HepG2 (cell line): Measurements from ENCODE around the gene ME3. TPM values are rescaled to one million over a fixed set of nuclear protein-coding genes. Genes with fewer than 3 reads are reported as not detected.
A peak's percentile ranks its signal among the peaks of the same experiment; 100 is the strongest.

Source experiments
- ASH2L ChIP-seq: fragments of 300-600, 200-600 bp; sonication (generic); IDR thresholded peaks from 2 replicates; pipeline ENCODE4 v1.7.0; 2017; ENCODE audit warnings: low read depth, mild to moderate bottlenecking, moderate library complexity, mixed read lengths, low read length; ENCODE audit not compliant: insufficient read length
- FOXO1 ChIP-seq: sonication (generic); formaldehyde crosslinking; IDR thresholded peaks from 2 replicates; pipeline ENCODE4 v1.4.0; 2020; ENCODE audit warnings: missing genetic modification reagents
- IRF1 ChIP-seq: sonication (generic); formaldehyde crosslinking; IDR thresholded peaks from 2 replicates; pipeline ENCODE4 v1.4.0; 2020; ENCODE audit warnings: low read depth, mild to moderate bottlenecking, missing genetic modification reagents
- MATR3 ChIP-seq: sonication (generic); formaldehyde crosslinking; IDR thresholded peaks from 2 replicates; pipeline ENCODE4 v1.4.0; 2020; ENCODE audit warnings: missing genetic modification reagents
- TFE3 ChIP-seq: IDR thresholded peaks from 2 replicates; pipeline ENCODE4 v1.6.1; 2016
- ZFX ChIP-seq: sonication (generic); formaldehyde crosslinking; IDR thresholded peaks from 2 replicates; pipeline ENCODE4 v1.4.0; 2020; ENCODE audit warnings: mild to moderate bottlenecking, low read depth, missing genetic modification reagents, moderate library complexity
- ZGPAT ChIP-seq: IDR thresholded peaks from 2 replicates; pipeline ENCODE4 v1.6.1; 2016; ENCODE audit warnings: mild to moderate bottlenecking
- ZNF564 ChIP-seq: sonication (generic); formaldehyde crosslinking; IDR thresholded peaks from 2 replicates; pipeline ENCODE4 v1.8.1; 2023; ENCODE audit warnings: mild to moderate bottlenecking, missing genetic modification reagents
- ZNF670 ChIP-seq: sonication (generic); formaldehyde crosslinking; IDR thresholded peaks from 2 replicates; pipeline ENCODE4 v1.8.0; 2022; ENCODE audit warnings: mild to moderate bottlenecking, missing genetic modification reagents, borderline replicate concordance
- ZNF770 ChIP-seq: sonication (generic); formaldehyde crosslinking; IDR thresholded peaks from 2 replicates; pipeline ENCODE4 v1.5.0; 2020; ENCODE audit warnings: mild to moderate bottlenecking, missing genetic modification reagents
- polyA plus RNA-seq, 8 experiments: library from polyadenylated mRNA; depleted of rRNA in 3 of 8; stranded (reverse) in 7 of 8; unstranded in 1 of 8; fragments of >200 nt; fragmentation: Illumina TruSeq in 4 of 8; extraction: Trizol in 4 of 8; gene quantifications; 2 replicates each; pipeline versions ENCODE4 v1.2.1 to v1.2.3, GENCODE V29; 2011 to 2016; ENCODE audit warnings: low read depth in 4 of 8, missing spikeins in 1 of 8, mixed read lengths in 1 of 8; ENCODE audit not compliant: insufficient read depth in 1 of 8
- total RNA-seq, 5 experiments: library from RNA; depleted of rRNA; stranded (reverse); fragments of >200 nt; fragmentation: Illumina TruSeq; extraction: Trizol; gene quantifications; 2 replicates each; pipeline ENCODE4 v1.2.3, GENCODE V29; 2016; ENCODE audit warnings: low read depth in 1 of 5
- TF ChIP-seq, protein P1 (sequence below): IDR thresholded peaks from 2 replicates; pipeline ENCODE4 v1.6.1; 2016; ENCODE audit warnings: low read depth, missing genetic modification reagents, missing compliant biosample characterization

ME3 gene
- total and polyA plus RNA-seq, 2 of the 13 experiments (the other 11 are each of a cell fraction or from before 2014, with no cell fraction given), result not detected

- TF ChIP-seq ZNF770 (CRISPR knock-in tag) (no peak), ZGPAT (CRISPR knock-in tag) (peak; percentile 66), ZFX (CRISPR knock-in tag) (no peak), ZNF670 (CRISPR knock-in tag) (no peak), TFE3 (CRISPR knock-in tag) (peak; percentile 52; the same call in 1 of the 2 replicates), ZNF564 (CRISPR knock-in tag) (no peak), ASH2L (no peak), FOXO1 (CRISPR knock-in tag) (peak; percentile 47; the same call in 1 of the 2 replicates), IRF1 (CRISPR knock-in tag) (no peak), MATR3 (CRISPR knock-in tag) (no peak)
- TF ChIP-seq, protein P1, sequence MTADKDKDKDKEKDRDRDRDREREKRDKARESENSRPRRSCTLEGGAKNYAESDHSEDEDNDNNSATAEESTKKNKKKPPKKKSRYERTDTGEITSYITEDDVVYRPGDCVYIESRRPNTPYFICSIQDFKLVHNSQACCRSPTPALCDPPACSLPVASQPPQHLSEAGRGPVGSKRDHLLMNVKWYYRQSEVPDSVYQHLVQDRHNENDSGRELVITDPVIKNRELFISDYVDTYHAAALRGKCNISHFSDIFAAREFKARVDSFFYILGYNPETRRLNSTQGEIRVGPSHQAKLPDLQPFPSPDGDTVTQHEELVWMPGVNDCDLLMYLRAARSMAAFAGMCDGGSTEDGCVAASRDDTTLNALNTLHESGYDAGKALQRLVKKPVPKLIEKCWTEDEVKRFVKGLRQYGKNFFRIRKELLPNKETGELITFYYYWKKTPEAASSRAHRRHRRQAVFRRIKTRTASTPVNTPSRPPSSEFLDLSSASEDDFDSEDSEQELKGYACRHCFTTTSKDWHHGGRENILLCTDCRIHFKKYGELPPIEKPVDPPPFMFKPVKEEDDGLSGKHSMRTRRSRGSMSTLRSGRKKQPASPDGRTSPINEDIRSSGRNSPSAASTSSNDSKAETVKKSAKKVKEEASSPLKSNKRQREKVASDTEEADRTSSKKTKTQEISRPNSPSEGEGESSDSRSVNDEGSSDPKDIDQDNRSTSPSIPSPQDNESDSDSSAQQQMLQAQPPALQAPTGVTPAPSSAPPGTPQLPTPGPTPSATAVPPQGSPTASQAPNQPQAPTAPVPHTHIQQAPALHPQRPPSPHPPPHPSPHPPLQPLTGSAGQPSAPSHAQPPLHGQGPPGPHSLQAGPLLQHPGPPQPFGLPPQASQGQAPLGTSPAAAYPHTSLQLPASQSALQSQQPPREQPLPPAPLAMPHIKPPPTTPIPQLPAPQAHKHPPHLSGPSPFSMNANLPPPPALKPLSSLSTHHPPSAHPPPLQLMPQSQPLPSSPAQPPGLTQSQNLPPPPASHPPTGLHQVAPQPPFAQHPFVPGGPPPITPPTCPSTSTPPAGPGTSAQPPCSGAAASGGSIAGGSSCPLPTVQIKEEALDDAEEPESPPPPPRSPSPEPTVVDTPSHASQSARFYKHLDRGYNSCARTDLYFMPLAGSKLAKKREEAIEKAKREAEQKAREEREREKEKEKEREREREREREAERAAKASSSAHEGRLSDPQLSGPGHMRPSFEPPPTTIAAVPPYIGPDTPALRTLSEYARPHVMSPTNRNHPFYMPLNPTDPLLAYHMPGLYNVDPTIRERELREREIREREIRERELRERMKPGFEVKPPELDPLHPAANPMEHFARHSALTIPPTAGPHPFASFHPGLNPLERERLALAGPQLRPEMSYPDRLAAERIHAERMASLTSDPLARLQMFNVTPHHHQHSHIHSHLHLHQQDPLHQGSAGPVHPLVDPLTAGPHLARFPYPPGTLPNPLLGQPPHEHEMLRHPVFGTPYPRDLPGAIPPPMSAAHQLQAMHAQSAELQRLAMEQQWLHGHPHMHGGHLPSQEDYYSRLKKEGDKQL, result peak; percentile 31; the same call in 1 of the 2 replicates
Observed at GRCh38 chr11:86523738-86524619, 148.4 kb downstream of the ME3 start (continued).
